Suprapubic skin (tissue), 4 donors: ENCODE results near the gene ARID1B. TPM values are rescaled to one million over a fixed set of nuclear protein-coding genes. Genes with fewer than 3 reads are reported as not detected.

Experiments
- DNase-seq, 2 donors: peaks; one replicate each; pipeline ENCODE4 v3.0.0-alpha.2; 2019; ENCODE audit warnings: low spot score in 2 of 2
- H3K27ac ChIP-seq: fragments of 200-600 bp; sonication (generic); one replicate; pipeline ENCODE4 v1.5.1; 2019
- H3K27me3 ChIP-seq: fragments of 200-600 bp; sonication (generic); one replicate; pipeline ENCODE4 v1.5.1; 2019
- H3K36me3 ChIP-seq: fragments of 200-600 bp; sonication (generic); one replicate; pipeline ENCODE4 v1.5.1; 2019
- H3K4me1 ChIP-seq: fragments of 200-600 bp; sonication (generic); one replicate; pipeline ENCODE4 v1.5.1; 2019
- H3K4me3 ChIP-seq: fragments of 200-600 bp; sonication (generic); one replicate; pipeline ENCODE4 v1.5.1; 2019; ENCODE audit warnings: mild to moderate bottlenecking
- H3K9me3 ChIP-seq: fragments of 200-600 bp; sonication (generic); one replicate; pipeline ENCODE4 v1.5.1; 2019
- EP300 ChIP-seq: sonication (generic); formaldehyde crosslinking; IDR thresholded peaks from one replicate; pipeline ENCODE4 v1.6.1; 2017; ENCODE audit warnings: antibody characterized with exemption
- POLR2A ChIP-seq, 2 donors: fragments of 450-650 bp; IDR thresholded peaks; one replicate each; pipeline ENCODE4 v1.6.1; 2017; ENCODE audit warnings: antibody characterized with exemption in 2 of 2, mild to moderate bottlenecking in 2 of 2, moderate library complexity in 2 of 2
- POLR2AphosphoS5 ChIP-seq, 3 donors: sonication (generic); formaldehyde crosslinking; IDR thresholded peaks; one replicate each; pipeline ENCODE4 v1.6.1; 2017; ENCODE audit warnings: antibody characterized with exemption in 3 of 3
- WGBS: methylation state at CpG from one replicate; pipeline ENCODE4 v1.1.5; 2018; 5-methylcytosine and 5-hydroxymethylcytosine counted together
- total RNA-seq, 4 donors: library from RNA; depleted of rRNA; stranded (reverse); fragments of >200 nt; gene quantifications; one replicate each; pipeline ENCODE4 v1.1.0, GENCODE V29; 2016
- TF ChIP-seq, protein P1 (sequence below), 2 donors: fragments of 200-600 bp in 1 of 2; fragments of 450-650 bp in 1 of 2; sonication (generic) in 1 of 2; IDR thresholded peaks; one replicate each; pipeline ENCODE4 v1.5.1; 2016 to 2019; ENCODE audit warnings: antibody characterized with exemption in 2 of 2, mild to moderate bottlenecking in 1 of 2, moderate library complexity in 1 of 2

ARID1B gene
- total RNA-seq, 4 donors from 2014 or later, result 102 to 233 (median 129) TPM

DNA sequence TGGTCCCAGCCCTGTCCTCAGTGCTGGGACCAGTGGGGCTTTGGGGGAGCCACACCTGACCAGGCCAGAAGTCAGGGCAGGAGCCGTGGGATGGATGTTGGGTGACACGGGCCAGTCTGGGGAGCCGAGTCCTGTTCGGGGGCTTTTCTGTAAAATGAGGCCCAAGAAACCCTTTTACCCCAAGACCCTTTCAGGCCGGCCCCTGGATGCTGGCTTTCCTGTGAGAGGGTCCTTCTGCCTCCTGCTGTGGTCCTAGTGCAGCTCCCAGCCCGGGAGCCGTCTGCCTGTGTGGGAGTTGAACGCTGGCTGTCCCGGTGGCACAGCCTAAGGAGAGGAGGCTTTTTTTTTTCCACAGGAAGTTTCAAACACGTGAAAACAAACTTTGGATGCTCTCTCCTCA is 422.9 kb downstream of the ARID1B start:
- 88% methylated on average over 9 of the region's 10 CpGs for WGBS
- Histone ChIP-seq H3K4me3 (no peak overlapping the region), H3K4me1 (peaks cover 14% of the 10 kb centered on the region), H3K27me3 (no peaks in the 10 kb centered on the region), H3K36me3 (peaks cover 77% of the 10 kb centered on the region), H3K9me3 (no peaks in the 10 kb centered on the region), H3K27ac (no peak overlapping the region)
- no peak for TF ChIP-seq EP300
- TF ChIP-seq POLR2AphosphoS5 (IDR thresholded peaks at IDR 0.05), result no peak
- no peak for DNase-seq

DNA sequence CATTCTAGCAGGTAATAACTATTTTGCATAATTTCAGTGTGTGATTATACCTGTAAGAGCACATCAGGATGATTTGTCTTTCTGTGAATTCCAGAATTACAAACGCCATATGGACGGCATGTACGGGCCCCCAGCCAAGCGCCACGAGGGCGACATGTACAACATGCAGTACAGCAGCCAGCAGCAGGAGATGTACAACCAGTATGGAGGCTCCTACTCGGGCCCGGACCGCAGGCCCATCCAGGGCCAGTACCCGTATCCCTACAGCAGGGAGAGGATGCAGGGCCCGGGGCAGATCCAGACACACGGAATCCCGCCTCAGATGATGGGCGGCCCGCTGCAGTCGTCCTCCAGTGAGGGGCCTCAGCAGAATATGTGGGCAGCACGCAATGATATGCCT is 423.4 kb downstream of the ARID1B start:
- no peaks in the 10 kb centered on the region for H3K9me3 ChIP-seq
- TF ChIP-seq POLR2AphosphoS5 (IDR thresholded peaks at IDR 0.05), result no peak
- no peak for TF ChIP-seq POLR2A (IDR thresholded peaks at IDR 0.05)
- TF ChIP-seq, protein P1, sequence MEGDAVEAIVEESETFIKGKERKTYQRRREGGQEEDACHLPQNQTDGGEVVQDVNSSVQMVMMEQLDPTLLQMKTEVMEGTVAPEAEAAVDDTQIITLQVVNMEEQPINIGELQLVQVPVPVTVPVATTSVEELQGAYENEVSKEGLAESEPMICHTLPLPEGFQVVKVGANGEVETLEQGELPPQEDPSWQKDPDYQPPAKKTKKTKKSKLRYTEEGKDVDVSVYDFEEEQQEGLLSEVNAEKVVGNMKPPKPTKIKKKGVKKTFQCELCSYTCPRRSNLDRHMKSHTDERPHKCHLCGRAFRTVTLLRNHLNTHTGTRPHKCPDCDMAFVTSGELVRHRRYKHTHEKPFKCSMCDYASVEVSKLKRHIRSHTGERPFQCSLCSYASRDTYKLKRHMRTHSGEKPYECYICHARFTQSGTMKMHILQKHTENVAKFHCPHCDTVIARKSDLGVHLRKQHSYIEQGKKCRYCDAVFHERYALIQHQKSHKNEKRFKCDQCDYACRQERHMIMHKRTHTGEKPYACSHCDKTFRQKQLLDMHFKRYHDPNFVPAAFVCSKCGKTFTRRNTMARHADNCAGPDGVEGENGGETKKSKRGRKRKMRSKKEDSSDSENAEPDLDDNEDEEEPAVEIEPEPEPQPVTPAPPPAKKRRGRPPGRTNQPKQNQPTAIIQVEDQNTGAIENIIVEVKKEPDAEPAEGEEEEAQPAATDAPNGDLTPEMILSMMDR (IDR thresholded peaks at IDR 0.05), result no peak
- no peaks in the 10 kb centered on the region for H3K27me3 ChIP-seq
- H3K4me3 ChIP-seq, result no peak overlapping the region
- peaks cover 79% of the 10 kb centered on the region for H3K36me3 ChIP-seq
- 76% methylated on average over 7 of the region's 17 CpGs for WGBS
- H3K4me1 ChIP-seq, result peaks cover 14% of the 10 kb centered on the region
- no peak overlapping the region for H3K27ac ChIP-seq
- no peak for DNase-seq

DNA sequence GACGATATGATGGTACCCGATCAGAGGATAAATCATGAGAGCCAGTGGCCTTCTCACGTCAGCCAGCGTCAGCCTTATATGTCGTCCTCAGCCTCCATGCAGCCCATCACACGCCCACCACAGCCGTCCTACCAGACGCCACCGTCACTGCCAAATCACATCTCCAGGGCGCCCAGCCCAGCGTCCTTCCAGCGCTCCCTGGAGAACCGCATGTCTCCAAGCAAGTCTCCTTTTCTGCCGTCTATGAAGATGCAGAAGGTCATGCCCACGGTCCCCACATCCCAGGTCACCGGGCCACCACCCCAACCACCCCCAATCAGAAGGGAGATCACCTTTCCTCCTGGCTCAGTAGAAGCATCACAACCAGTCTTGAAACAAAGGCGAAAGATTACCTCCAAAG is 423.9 kb downstream of the ARID1B start:
- Histone ChIP-seq H3K4me3 (no peak overlapping the region), H3K36me3 (peaks cover 79% of the 10 kb centered on the region)

DNA sequence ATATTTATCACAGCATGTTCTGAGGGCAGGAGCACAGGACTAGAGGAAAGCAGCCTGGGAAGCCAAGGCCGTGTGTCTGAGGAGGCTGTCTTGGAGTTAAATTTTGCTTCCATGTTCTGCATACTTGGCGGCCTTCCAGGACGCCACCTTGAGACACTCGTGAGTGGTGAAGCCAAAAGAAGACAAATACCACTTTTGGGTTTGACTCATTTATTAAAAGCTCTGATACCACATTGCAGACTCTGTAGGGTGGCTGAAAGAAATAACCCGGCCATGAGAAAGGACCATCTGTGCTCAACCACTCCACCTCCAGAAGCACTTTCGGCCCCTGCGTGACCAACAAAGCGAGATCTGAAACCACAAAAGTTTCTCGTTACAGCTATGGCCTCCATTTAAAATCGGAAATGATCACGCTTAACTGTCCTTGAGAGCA is 426.1 kb downstream of the ARID1B start:
- DNase-seq, result no peak
- TF ChIP-seq, protein P1 (IDR thresholded peaks at IDR 0.05), result no peak
- no peak for TF ChIP-seq POLR2AphosphoS5 (IDR thresholded peaks at IDR 0.05)
- TF ChIP-seq EP300, result no peak

More for the DNA sequence above, 423.9 kb downstream of the ARID1B start:
- Histone ChIP-seq H3K27me3 (no peaks in the 10 kb centered on the region), H3K9me3 (no peaks in the 10 kb centered on the region), H3K4me1 (peaks cover 14% of the 10 kb centered on the region), H3K27ac (no peak overlapping the region)
- no peak for DNase-seq
- 95% methylated on average over 17 of the region's 17 CpGs for WGBS
- TF ChIP-seq POLR2AphosphoS5 (IDR thresholded peaks at IDR 0.05) (no peak), EP300 (no peak), POLR2A (IDR thresholded peaks at IDR 0.05) (no peak)
- TF ChIP-seq, protein P1 (IDR thresholded peaks at IDR 0.05), result no peak

DNA sequence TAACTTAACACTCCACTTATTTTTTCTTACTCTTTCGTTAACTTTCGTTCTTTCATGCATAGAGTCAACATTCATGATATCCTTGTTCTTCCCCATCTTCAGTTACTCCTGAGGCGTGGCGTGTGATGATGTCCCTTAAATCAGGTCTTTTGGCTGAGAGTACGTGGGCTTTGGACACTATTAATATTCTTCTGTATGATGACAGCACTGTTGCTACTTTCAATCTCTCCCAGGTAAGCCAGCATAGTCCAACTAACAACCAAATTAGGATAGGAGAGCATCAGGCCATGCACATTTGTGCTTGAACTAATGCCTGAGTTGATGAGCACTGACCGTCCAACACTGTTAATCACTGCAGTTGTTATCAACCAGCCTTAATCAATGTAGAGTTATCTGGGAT is 426.6 kb downstream of the ARID1B start:
- TF ChIP-seq EP300, result no peak
- TF ChIP-seq POLR2A (IDR thresholded peaks at IDR 0.05), result no peak
- TF ChIP-seq, protein P1 (IDR thresholded peaks at IDR 0.05), result no peak
- no peak for TF ChIP-seq POLR2AphosphoS5 (IDR thresholded peaks at IDR 0.05)
- Histone ChIP-seq H3K4me3 (no peak overlapping the region), H3K27ac (no peak overlapping the region), H3K27me3 (no peaks in the 10 kb centered on the region), H3K9me3 (no peaks in the 10 kb centered on the region), H3K4me1 (peaks cover 3% of the 10 kb centered on the region), H3K36me3 (peaks cover 86% of the 10 kb centered on the region)
- DNase-seq, result no peak
- 97% methylated on average over 6 of the region's 6 CpGs for WGBS

More for the DNA sequence above, 426.1 kb downstream of the ARID1B start:
- Histone ChIP-seq H3K4me3 (no peak overlapping the region), H3K36me3 (peaks cover 86% of the 10 kb centered on the region), H3K4me1 (peaks cover 6% of the 10 kb centered on the region), H3K27ac (no peak overlapping the region), H3K9me3 (no peaks in the 10 kb centered on the region), H3K27me3 (no peaks in the 10 kb centered on the region)
- 82% methylated on average over 11 of the region's 11 CpGs for WGBS
